Fibroblast of upper back skin (primary cell): Measurements from ENCODE around the gene BACE1-AS.

ENCODE experiments used
- DNase-seq: peaks from one replicate; pipeline ENCODE4 v3.0.0-alpha.2; 2013

BACE1-AS gene

DNA sequence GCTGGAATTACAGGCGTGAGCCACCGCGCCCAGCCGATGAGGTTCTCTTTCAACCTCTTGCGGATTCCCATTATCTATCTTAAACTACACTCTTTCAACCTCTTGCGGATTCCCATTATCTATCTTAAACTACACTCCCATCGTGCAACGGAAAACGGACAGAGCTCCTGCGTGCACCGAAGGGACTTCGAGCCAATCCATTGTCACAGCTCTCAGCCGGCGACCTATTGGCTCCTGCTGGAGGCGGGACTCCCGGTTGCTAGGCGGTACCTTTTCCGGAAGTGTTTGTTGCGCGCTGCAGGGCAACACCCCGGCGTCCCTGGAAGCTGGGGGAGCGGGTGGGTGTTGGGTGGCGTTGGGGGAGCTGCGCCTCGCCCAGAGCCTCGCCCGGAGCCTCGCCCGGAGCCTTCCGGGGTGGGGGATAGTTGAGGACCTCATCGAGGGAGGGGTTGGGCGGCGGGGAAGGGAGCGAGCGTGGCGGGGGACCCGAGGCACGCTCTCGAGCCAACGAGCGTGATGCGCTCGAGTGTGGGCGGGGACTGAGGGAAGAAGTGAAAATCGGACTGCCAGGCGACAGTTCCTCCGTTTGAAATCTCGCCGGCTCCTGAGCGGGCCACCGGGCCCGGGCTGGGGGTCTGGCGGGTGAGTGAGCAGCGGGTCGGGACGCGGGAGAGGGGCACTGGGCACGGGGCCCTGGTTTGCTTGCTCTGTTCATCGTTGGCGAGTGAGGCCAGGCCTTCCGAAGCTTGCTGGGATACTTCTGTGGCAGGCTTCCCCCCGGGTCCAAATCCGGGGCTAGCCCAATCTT, 36.6 kb downstream of the BACE1-AS start, which contains the start of gene CEP164:
CEP164 (plus strand) TSS at position 288 of the 808 bp plus-strand sequence. CDS start 10,733 bp downstream, outside the sequence.
- peak; percentile 97 for DNase-seq

DNA sequence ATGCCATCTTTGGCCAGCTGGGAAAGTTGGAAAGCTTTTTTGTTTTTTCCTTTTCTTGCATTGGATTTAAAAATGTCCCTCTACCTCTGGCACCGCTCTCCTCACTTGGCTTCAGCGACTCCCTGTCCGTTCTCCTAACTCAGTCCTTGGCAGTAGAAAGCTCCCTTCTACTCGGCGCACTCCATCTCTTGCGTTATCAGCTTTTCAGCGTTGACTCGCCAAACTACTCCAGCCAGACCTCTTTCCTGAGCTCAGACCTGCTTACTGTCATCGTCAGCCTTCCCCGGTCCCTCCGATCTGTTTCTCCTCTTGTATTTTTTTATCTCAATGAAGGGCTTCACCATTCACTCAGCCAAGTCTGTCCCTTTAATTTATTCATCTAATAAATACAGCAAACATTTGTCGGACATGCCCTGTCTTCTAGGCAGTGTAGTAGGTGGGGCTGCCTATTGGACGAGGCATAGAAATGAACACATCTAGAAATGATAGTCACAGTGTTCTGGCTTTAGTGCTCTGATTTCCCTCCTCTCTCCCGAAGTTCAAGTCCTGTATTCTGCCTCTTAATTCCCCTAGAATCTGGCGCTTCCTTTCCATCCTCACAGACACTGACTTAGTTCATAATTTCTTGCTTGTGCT, 37.3 kb downstream of the BACE1-AS start:
- DNase-seq: peak; percentile 32

DNA sequence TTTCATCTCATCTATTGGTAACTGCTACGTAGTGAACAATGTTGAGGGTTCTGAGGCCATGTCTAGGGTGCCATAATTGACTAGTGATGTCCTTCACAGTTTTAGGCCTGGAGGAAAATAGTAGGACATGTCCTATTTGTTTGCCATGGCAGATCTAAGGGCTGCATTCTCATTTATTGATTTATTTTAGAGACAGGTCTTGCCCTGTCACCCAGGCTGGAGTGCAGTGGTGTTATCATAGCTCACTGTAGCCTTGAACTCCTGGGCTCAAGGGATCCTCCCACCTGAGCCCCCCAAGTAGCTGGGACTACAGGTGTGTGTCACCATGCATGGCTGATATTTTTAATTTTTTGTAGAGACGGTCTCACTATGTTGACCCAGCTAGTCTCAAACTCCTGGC, 41.7 kb downstream of the BACE1-AS start:
- DNase-seq: no peak

DNA sequence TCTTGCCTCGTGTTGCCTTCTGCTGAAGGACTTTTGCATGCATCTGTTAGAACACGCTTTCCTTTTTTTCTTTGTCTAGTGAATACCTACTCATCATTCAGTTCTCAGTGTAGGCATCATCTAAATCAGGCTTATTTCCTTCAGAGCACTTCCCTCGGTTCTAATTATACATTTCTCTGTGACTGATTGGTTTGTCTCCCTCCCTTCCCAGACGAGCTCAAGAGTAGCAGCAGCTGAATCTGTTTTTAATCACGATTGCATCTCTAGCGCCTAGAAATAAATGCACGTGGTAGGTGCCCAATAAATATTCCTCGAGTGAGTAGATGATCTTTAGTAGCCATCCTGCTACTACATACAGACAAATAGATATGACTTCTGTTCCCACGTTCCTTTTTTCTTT, 42.8 kb downstream of the BACE1-AS start:
- peak; percentile 24 for DNase-seq

DNA sequence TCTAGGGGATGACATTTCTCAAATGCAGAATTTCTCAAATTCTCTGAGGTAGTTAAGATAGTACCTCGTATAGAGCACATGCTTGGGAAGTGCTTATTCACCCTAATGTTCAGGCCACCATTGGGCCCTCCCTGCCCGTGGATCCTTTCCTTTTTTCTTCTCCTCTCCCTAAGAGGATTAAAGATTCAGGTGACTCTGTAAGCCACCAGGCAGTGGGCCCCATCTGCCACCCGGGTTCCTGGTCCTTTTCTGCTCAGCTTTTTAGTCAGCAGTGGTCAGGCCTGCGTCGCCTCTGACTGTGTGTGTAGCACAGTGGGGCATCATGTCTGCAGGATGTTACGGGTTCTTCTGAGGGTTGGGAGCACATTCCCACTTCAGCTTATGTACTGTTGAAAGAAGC, 43.8 kb downstream of the BACE1-AS start:
- DNase-seq: no peak

DNA sequence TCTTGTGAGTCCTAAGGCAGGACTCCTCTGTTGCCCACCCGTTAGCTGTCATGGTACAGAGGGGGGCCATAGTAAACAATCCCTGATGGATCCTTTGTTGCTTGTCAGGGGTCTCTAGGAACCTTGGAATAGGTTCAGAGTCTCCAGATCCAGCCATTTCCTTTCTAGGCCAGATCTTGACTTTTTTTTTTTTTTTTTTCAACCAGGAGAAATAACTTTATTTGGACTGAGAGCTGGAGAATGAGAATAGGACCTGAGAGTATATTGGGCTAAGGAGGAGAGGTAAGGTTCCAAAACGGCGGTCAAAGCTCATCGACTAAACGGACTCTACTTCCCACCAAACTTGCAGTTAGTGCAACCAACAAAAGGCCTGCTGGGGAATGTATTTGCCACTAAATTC, 44.3 kb downstream of the BACE1-AS start:
- DNase-seq: no peak

DNA sequence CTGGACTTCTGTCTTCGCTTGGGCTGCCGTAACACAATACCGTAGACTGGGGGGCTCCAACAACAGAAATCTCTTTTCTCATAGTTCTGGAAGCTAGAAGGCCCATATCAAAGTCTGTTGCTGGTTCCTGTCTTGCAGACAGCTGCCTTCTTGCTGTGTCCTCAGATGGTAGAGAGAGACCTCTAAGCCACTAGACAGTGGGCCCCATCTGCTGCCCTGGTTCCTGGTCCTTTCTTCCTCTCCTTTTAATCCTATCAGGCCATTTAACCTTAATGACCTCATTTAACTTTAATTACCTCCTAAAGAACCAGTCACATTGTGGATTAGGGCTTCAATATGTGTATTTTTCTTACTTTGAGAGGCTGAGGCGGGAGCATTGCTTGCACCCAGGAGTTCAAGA, 45.9 kb downstream of the BACE1-AS start:
- no peak for DNase-seq
